Measurements from ENCODE around the gene GALNT15. TPM values are rescaled to one million over a fixed set of nuclear protein-coding genes. Genes with fewer than 3 reads are reported as not detected.
A peak's percentile ranks its signal among the peaks of the same experiment; 100 is the strongest.

The GALNT15 gene
- total and polyA plus RNA-seq, 2 donors (not counting 3 experiments of a cell fraction or from before 2014, with no cell fraction given), result 0.87 to 5.4 TPM

GRCh38 chr3:16148783-16149182 is 25.7 kb upstream of the GALNT15 start:
- intact Hi-C loops (cut with micrococcal nuclease), result no loop called here
- H3K4me1 ChIP-seq (ENCODE audit: control insufficient read depth, extremely low read depth, insufficient read depth, low read length), result peaks cover 10% of the 10 kb centered on the region
- H3K9me1 ChIP-seq (replicated peaks; ENCODE audit: control insufficient read depth, extremely low read depth, insufficient read depth, low read length), result no peaks in the 10 kb centered on the region
- POLR2A ChIA-PET, result no interaction called here
- no peak overlapping the region for H3K4me2 ChIP-seq (ENCODE audit: insufficient read depth, low read length)
- H3K27me3 ChIP-seq (ENCODE audit: control insufficient read depth in 2 of 2, insufficient read depth in 2 of 2, low read length in 2 of 2), result peaks cover 0 to 3% of the 10 kb centered on the region in 2 experiments
- peak overlapping the region; percentile 27 for H2AFZ ChIP-seq (ENCODE audit: low read depth, low read length)
- H3K9me3 ChIP-seq (replicated peaks; ENCODE audit: control insufficient read depth, insufficient read depth, low read length), result no peaks in the 10 kb centered on the region
- dilution Hi-C loops (cut with MboI; ENCODE audit: extremely low pct_ligation_motif_present, low sequenced_read_pairs), result no loop called here
- TF ChIP-seq EZH2 (IDR thresholded peaks at IDR 0.05; ENCODE audit: borderline replicate concordance, low read depth, low read length, severe bottlenecking), result no peak
- peak; percentile 17 for TF ChIP-seq JUN (IDR thresholded peaks at IDR 0.05; ENCODE audit: borderline replicate concordance, insufficient read depth, insufficient read length, low read depth)
- no peaks in the 10 kb centered on the region for H4K20me1 ChIP-seq (replicated peaks; ENCODE audit: control insufficient read depth, extremely low read depth, insufficient read depth, low read length)
- no peak overlapping the region for H3K9ac ChIP-seq (replicated peaks; ENCODE audit: extremely low read depth, insufficient read depth, low read length)
- peak; percentile 89 for FAIRE-seq
- DNase-seq (ENCODE audit: low read depth, low spot score), result peak; percentile 95
- H3K27ac ChIP-seq (ENCODE audit: insufficient read depth, low read depth, low read length), result peak overlapping the region; percentile 31
- CTCF ChIA-PET, result interaction anchor here (1.1 to 3.1 kb wide), 3 partner anchors 9 to 88 kb away, joined by 4 to 14 read pairs (median 10); no protein-coding TSS in a partner anchor
- no TSS peak for BruUV-seq (replicated peaks)
- H3K36me3 ChIP-seq (ENCODE audit: control insufficient read depth in 2 of 2, extremely low read depth in 1 of 2, insufficient read depth in 2 of 2, low read length in 2 of 2), result no peaks in the 10 kb centered on the region
- no peaks in the 10 kb centered on the region for H3K79me2 ChIP-seq (ENCODE audit: control insufficient read depth, insufficient read depth, low read length)
- H3K4me3 ChIP-seq (replicated peaks in 1 of 3; ENCODE audit: insufficient read depth in 1 of 3, low read depth in 1 of 3, low read length in 3 of 3), result no peak overlapping the region

- H4K20me1 ChIP-seq (replicated peaks; ENCODE audit: control insufficient read depth, extremely low read depth, insufficient read depth, low read length), result no peaks in the 10 kb centered on the region
- H3K9me3 ChIP-seq (replicated peaks; ENCODE audit: control insufficient read depth, insufficient read depth, low read length), result no peaks in the 10 kb centered on the region
- no peak overlapping the region for H3K4me3 ChIP-seq (replicated peaks in 1 of 3; ENCODE audit: insufficient read depth in 1 of 3, low read depth in 1 of 3, low read length in 3 of 3)
- no peak for DNase-seq (ENCODE audit: low read depth, low spot score)
- TF ChIP-seq MYC (IDR thresholded peaks at IDR 0.05; ENCODE audit: low read depth, low read length) (no peak), JUN (IDR thresholded peaks at IDR 0.05; ENCODE audit: borderline replicate concordance, insufficient read depth, insufficient read length, low read depth) (no peak), MAX (IDR thresholded peaks at IDR 0.05; ENCODE audit: insufficient read depth, insufficient read length) (no peak), EZH2 (IDR thresholded peaks at IDR 0.05; ENCODE audit: borderline replicate concordance, low read depth, low read length, severe bottlenecking) (no peak), GATA2 (IDR thresholded peaks at IDR 0.05; ENCODE audit: insufficient read depth, insufficient read length, low read depth, low read length) (no peak)
- ChIA-PET CTCF (interaction anchor here (0.9 to 1.3 kb wide), 4 partner anchors 16 to 89 kb away, joined by 3 to 4 read pairs (median 3); no protein-coding TSS in a partner anchor), POLR2A (no interaction called here)
- no peak overlapping the region for H2AFZ ChIP-seq (ENCODE audit: low read depth, low read length)
- peaks cover 10% of the 10 kb centered on the region for H3K4me1 ChIP-seq (ENCODE audit: control insufficient read depth, extremely low read depth, insufficient read depth, low read length)
- H3K9me1 ChIP-seq (replicated peaks; ENCODE audit: control insufficient read depth, extremely low read depth, insufficient read depth, low read length), result no peaks in the 10 kb centered on the region
- no peak overlapping the region for H3K27ac ChIP-seq (ENCODE audit: insufficient read depth, low read depth, low read length)
- no peak overlapping the region for H3K4me2 ChIP-seq (ENCODE audit: insufficient read depth, low read length)
- no peaks in the 10 kb centered on the region for H3K36me3 ChIP-seq (ENCODE audit: control insufficient read depth in 2 of 2, extremely low read depth in 1 of 2, insufficient read depth in 2 of 2, low read length in 2 of 2)
- no peaks in the 10 kb centered on the region for H3K79me2 ChIP-seq (ENCODE audit: control insufficient read depth, insufficient read depth, low read length)
- H3K27me3 ChIP-seq (ENCODE audit: control insufficient read depth in 2 of 2, insufficient read depth in 2 of 2, low read length in 2 of 2), result peaks cover 0 to 3% of the 10 kb centered on the region in 2 experiments
- intact Hi-C loops (cut with micrococcal nuclease) (no loop called here), dilution Hi-C loops (cut with MboI; ENCODE audit: extremely low pct_ligation_motif_present, low sequenced_read_pairs) (no loop called here)
- FAIRE-seq, result no peak
- no TSS peak for BruUV-seq (replicated peaks)
- no peak overlapping the region for H3K9ac ChIP-seq (replicated peaks; ENCODE audit: extremely low read depth, insufficient read depth, low read length)
These were observed 24.2 kb upstream of the GALNT15 start for GRCh38 chr3:16150285-16150684.
